Measurements from ENCODE around the gene RASGRP1.

RASGRP1 gene

GRCh38 chr15:38565287-38565670 lies 665 bp upstream of the RASGRP1 start:
- DNase-seq (ENCODE audit: low read depth in 2 of 2): no peak

DNA sequence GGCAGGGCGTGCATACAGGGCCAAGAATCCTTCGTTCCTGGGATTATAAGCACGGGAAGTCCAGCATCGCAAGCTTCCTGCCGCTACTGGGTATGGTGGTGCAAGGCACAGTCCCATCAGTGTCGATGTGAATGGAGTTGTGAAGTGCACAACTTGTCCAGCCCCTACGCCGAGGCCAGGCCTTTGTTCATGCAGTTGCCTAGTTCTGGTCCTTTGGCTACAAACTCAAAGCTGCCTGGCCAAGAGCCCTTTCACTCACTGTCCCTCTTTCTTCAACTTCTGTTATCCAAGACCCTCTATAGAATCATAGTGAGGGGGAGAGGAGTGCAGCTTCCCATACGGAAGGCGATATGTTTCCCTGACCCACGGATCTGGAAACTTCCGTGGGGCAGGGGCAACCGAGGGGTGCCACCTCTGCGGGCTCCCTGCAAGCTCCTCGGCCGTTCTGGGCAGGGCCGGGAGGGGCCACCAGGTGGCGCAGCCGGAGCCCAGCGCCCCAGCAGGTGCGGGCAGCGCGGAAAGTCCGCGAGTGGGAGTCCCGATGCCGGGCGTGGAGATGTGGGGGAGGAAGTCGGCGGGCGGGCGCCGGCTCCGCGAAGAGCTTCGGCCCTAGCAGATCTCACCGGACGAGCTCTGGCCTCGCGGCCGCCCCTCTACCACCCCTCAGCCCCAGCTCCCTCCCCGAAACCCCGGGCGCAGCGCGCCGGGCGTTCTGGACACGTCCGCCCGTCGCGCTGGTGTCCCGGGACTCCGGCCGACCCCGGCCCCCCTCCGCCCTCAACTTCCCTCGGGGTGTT lies 693 bp downstream of the RASGRP1 start:
- peak; percentile 85 for DNase-seq (ENCODE audit: low read depth in 2 of 2)

- no peak for DNase-seq (ENCODE audit: low read depth in 2 of 2)
Observed at GRCh38 chr15:38562278-38562677, 2.3 kb downstream of the RASGRP1 start.

GRCh38 chr15:38560456-38560926 lies 4.1 kb downstream of the RASGRP1 start:
- no peak for DNase-seq (ENCODE audit: low read depth in 2 of 2)

GRCh38 chr15:38559636-38560307 lies 4.8 kb downstream of the RASGRP1 start:
- DNase-seq (ENCODE audit: low read depth in 2 of 2): no peak

- no peak for DNase-seq (ENCODE audit: low read depth in 2 of 2)
Observed at GRCh38 chr15:38559131-38559530, 5.5 kb downstream of the RASGRP1 start.

DNA sequence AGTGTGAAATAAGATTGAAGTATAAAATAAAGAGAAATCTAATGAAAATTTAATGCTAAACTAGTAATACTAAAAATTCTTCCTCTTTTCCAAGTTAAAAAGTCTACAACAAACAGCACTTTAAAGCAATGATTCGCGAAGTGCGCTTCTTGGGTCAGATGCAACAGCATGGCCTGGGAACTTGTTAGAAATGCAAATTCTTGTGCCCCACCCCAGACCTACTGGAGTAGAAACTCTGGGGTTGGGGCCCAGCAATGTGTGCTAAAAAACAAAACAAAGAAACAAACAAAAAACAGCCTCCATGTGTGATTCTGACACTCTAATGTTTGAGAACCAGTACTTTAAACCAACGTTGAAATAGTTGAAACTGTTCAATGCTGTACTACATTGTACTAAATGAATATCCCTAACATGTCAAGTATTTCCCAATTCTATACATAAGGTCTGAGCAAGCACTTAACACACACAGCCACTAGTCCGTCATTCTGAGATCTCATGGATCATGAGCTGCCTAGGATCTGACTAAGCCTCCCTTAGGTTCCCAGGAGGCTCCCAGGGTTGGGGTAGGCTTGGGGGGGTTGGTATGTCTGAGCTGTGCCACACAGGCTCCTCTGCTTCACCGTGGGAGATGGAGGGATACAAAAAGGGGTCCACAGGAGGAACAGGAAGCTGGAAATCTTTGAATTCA lies 6.1 kb downstream of the RASGRP1 start:
- no peak for DNase-seq (ENCODE audit: low read depth in 2 of 2)

DNA sequence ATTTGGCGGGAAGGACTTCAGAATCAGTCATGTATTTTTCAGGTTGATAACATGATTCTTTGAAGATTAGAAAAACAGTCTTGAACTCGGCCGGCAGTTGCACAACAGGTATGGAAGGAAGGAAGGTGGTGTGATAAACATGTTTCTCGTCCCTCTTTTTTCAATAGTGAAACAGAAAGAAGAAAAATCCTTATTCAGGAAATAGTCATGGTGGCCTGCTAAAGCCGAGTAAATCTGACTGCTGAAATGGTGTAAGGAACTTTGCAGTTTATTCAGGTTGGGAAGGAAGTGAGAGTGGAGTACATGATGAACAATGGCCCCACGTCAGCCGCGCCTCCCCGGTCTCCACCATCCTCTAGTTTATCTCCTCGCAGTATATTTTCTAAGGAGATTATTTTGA lies 6.7 kb downstream of the RASGRP1 start:
- DNase-seq (ENCODE audit: low read depth in 2 of 2): no peak

GRCh38 chr15:38555686-38556334 lies 8.8 kb downstream of the RASGRP1 start:
- DNase-seq (ENCODE audit: low read depth in 2 of 2): no peak

GRCh38 chr15:38554354-38554753 lies 10.3 kb downstream of the RASGRP1 start:
- no peak for DNase-seq (ENCODE audit: low read depth in 2 of 2)

DNA sequence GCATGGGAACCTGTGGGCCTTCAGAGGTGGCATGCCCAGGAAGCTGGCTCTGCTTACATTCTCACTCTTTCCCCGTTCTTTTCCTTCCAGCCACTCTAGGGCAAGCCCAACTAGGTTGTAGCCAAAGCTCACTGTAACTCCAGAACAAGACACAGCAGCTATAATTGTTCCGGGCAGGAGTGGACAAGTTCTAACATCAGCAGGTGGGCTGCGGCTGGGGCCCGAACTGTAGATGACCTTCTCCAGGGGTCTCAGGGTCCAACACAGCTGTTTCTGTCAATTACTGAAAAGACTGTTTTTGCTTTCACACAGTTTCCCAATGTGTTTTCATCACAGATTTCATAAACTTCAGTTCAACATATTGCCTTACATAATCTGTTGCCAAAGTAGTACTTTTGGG lies 11.5 kb downstream of the RASGRP1 start:
- DNase-seq (ENCODE audit: low read depth in 2 of 2): no peak

DNA sequence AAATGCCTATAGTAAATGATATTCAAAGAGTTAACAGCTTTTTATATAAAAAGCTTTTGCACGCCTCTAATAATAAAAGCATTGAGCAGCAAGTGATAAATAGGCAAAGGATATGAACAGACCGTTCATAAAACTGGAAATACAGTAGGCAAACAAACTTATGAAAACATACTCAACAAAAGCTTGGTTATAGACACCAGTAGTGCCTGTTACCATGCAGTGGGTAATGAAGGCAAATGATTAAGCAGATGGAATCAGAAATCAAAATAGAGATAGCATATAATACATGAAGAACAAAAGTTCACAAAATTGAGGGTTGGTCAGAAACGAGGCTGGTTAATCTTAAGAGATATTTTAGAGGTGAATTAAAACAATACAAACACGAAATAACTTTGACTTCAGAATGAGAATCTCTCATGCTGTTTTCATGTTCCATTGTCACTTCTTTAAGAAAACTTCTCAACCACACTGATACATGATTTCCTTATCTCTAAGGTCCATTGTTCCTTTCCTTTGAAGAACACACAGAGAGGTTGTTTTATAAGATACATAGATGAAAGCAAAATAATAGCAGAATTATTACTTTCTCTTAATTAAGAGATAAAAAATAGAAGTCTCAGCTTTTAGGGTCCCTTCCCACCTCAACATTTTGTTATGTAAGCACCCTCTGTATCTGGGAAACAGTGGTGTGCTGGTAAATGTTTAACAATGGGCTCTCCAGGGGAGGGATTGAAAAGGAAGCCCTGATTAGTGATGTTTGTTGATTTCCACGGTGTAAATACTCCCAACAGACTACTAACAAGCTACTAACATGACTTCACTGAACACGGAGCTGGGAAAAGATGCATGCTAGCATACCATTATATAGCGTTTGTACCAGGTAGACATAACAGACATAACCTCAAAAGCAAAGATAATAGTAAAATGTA lies 12.6 kb downstream of the RASGRP1 start:
- no peak for DNase-seq (ENCODE audit: low read depth in 2 of 2)

- no peak for DNase-seq (ENCODE audit: low read depth in 2 of 2)
Observed at GRCh38 chr15:38549222-38549621, 15.4 kb downstream of the RASGRP1 start.

GRCh38 chr15:38547255-38547997 lies 17.2 kb downstream of the RASGRP1 start:
- no peak for DNase-seq (ENCODE audit: low read depth in 2 of 2)

DNA sequence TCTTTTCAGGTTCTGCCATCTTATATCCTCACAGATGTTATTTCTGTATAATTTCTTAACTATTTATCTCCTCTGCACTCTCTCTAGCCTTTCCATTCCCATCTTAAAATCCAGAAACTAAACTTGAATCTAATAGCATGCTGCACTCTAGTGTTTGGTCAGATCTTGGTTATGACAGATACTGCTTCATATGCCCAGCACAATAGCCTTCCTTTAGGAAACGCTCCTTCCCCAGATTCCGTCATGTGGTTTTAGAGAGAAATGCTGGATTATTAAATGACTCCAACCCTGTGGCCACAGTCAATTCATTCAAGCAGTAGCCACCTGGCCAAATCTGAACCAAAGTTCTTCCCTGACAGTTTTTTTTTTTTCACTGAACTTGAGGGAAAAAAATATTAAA lies 19.4 kb downstream of the RASGRP1 start:
- no peak for DNase-seq (ENCODE audit: low read depth in 2 of 2)

DNA sequence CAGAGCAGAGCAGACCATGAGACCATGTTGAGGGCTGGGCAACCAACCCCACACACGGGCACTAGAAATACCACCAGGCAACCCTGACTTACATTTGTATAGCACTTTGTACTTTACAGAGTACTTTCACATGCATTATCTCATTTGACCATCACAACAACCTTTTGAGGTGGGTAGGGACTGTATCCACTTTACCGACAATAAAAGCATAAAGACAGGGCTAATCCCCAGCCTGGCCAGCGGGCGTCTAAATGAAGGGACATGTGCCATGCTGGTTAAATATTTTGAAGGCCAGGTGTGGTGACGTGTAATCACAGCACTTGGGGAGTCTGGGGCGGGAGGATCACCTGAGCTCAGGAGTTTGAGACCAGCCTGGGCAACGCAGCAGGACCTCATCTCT lies 23.6 kb downstream of the RASGRP1 start:
- no peak for DNase-seq (ENCODE audit: low read depth in 2 of 2)

- no peak for DNase-seq (ENCODE audit: low read depth in 2 of 2)
Observed at GRCh38 chr15:38540510-38540909, 24.1 kb downstream of the RASGRP1 start.

- DNase-seq (ENCODE audit: low read depth in 2 of 2): no peak
Observed at GRCh38 chr15:38539008-38539343, 25.6 kb downstream of the RASGRP1 start.

GRCh38 chr15:38538328-38539007 lies 26.1 kb downstream of the RASGRP1 start:
- DNase-seq (ENCODE audit: low read depth in 2 of 2): no peak

- DNase-seq (ENCODE audit: low read depth in 2 of 2): no peak
Observed at GRCh38 chr15:38536201-38536676, 28.4 kb downstream of the RASGRP1 start.

Data from activated CD4-positive, alpha-beta T cell treated with anti-CD3 and anti-CD28 coated beads for 24 hours (primary cell).